Nephron (organoid): Measurements from ENCODE around the gene ROBO3.

Experiments
- H3K27ac Mint-ChIP-seq, 3 experiments: 2 replicates each; pipeline ENCODE4 v1.8.0; 2020; ENCODE audit warnings: mixed read lengths in 3 of 3, mild to moderate bottlenecking in 2 of 3, moderate library complexity in 1 of 3
- H3K27me3 Mint-ChIP-seq: 2 replicates; pipeline ENCODE4 v1.8.0; 2021; ENCODE audit warnings: low read depth, mild to moderate bottlenecking, moderate library complexity, mixed read lengths
- H3K36me3 Mint-ChIP-seq: 2 replicates; pipeline ENCODE4 v1.8.0; 2020; ENCODE audit warnings: low read depth, mixed read lengths
- H3K4me1 Mint-ChIP-seq: 2 replicates; pipeline ENCODE4 v1.8.0; 2020; ENCODE audit warnings: mixed read lengths
- H3K4me3 Mint-ChIP-seq, 3 experiments: 2 replicates each; pipeline ENCODE4 v1.8.0; 2020; ENCODE audit warnings: mild to moderate bottlenecking in 3 of 3, mixed read lengths in 3 of 3, moderate library complexity in 2 of 3
- H3K9me3 Mint-ChIP-seq: 2 replicates; pipeline ENCODE4 v1.8.0; 2020; ENCODE audit warnings: mixed read lengths
- TF ChIP-seq, protein P1 (sequence below), 3 experiments: fragments of 200-600 bp; sonication (generic); IDR thresholded peaks; one replicate each; pipeline ENCODE4 v1.5.0; 2021; ENCODE audit warnings: antibody characterized with exemption in 3 of 3; ENCODE audit not compliant: unreplicated experiment in 3 of 3

Gene ROBO3

DNA sequence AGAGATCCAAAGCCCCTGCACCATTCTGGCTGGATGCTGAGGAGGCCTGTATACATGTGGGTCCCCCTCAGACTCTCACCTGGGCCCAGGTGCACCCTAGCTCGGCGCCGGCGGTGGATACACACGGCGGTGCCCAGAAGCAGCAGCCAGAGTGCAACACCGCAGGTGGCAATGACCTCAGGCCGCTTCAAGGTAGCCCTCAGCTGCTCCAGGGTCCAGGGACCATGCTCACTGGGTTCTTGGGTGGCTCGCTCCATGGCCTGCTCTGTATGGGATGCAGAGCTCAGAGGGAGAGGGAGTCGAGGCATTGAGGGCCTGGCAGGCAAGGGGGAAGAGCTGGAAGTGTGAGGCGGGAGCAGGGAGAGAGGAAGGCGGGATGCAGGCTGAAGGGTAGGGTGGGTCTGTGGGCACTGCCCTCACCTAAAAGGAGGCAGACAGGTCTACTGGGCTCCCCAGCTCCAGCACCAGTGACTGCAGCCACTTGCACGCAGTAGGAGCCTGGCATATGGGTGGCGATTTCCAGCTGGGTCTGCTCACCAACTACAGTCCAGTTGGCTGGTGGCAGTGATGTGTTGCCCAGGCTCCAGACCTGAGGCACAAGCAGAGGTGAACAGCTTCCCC lies 28.7 kb downstream of the ROBO3 start:
- TF ChIP-seq, protein P1, sequence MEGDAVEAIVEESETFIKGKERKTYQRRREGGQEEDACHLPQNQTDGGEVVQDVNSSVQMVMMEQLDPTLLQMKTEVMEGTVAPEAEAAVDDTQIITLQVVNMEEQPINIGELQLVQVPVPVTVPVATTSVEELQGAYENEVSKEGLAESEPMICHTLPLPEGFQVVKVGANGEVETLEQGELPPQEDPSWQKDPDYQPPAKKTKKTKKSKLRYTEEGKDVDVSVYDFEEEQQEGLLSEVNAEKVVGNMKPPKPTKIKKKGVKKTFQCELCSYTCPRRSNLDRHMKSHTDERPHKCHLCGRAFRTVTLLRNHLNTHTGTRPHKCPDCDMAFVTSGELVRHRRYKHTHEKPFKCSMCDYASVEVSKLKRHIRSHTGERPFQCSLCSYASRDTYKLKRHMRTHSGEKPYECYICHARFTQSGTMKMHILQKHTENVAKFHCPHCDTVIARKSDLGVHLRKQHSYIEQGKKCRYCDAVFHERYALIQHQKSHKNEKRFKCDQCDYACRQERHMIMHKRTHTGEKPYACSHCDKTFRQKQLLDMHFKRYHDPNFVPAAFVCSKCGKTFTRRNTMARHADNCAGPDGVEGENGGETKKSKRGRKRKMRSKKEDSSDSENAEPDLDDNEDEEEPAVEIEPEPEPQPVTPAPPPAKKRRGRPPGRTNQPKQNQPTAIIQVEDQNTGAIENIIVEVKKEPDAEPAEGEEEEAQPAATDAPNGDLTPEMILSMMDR (IDR thresholded peaks at IDR 0.05; ENCODE audit: unreplicated experiment in 3 of 3) = no peak
- Mint-ChIP-seq H3K27me3 (peaks cover 13% of the 10 kb centered on the region), H3K9me3 (no peaks in the 10 kb centered on the region), H3K27ac (peak overlapping the region in 2 of 3 experiments; percentile 64 to 75), H3K4me1 (peaks cover 74% of the 10 kb centered on the region), H3K36me3 (no peaks in the 10 kb centered on the region), H3K4me3 (no peak overlapping the region)

DNA sequence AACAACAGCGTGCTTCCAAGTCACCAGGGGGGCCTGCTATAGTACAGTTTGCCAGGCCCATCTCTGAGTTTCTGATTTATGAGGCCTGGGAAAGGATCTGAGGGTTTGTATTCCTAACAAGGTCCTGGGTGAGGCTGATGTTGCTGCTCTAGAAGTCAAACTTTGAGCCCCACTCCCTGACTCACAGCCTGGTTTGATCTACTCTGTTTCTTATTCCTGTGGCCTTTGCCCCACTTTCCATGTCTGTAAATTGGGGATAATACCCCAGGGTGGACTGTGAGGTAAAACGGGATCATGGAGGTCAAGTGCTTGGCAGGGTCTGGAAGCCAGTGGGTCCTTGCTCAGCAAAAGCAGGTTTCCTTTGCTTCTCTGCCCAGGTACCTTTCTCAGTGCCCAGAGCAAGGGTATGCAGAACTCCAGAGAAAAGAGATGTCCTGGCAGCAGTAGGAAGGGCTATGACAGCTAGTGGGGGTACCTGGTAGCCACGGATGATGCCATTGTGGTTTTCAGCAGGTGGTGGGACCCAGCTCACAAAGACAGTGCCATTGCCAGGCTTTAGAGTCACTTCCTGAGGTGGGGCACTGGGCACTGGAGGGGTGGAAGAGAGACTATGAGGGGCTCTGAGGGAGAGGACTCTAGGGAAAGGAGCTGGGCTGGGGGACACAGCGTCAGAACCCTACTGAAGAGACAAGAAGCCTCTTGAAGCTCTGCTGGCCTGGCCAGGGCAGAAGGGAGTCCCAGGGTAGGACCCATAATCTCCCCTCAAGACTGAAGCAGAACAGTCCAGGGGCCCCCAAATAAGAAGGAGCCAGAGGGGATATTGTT lies 29.6 kb downstream of the ROBO3 start:
- Mint-ChIP-seq H3K36me3 (no peaks in the 10 kb centered on the region), H3K27ac (peak overlapping the region in 2 of 3 experiments; percentile 64 to 75), H3K4me3 (no peak overlapping the region), H3K9me3 (no peaks in the 10 kb centered on the region), H3K4me1 (peaks cover 75% of the 10 kb centered on the region), H3K27me3 (peaks cover 19% of the 10 kb centered on the region)
- TF ChIP-seq, protein P1 (IDR thresholded peaks at IDR 0.05; ENCODE audit: unreplicated experiment in 3 of 3) = no peak

DNA sequence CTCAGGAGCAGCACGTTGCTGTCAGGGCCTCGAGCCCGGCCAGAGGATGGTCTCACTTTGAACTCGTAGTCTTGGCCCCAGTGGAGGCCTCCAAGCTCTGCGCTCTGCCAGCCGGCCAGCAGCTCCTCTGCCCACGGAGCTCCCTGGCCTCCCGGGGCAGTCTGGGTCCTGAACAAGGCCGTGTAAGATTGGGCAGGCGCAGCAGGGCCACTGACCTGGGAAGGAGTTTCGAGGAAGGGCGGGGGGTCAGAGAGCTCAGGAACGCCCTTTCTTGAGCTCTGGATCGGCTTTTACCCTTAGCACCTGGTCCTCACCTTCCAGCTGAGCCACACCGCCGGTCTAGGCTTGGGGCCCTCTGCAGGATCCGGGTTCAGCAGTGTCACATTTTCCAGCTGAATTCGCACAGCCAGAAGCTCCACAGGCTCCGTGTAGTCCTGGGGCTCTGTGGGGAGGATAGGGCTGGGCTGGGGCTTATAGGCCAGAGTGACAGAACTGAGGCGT lies 30.3 kb downstream of the ROBO3 start:
- no peak overlapping the region for H3K27ac Mint-ChIP-seq
- peaks cover 69% of the 10 kb centered on the region for H3K4me1 Mint-ChIP-seq
- no peak overlapping the region for H3K4me3 Mint-ChIP-seq
- H3K27me3 Mint-ChIP-seq = peaks cover 19% of the 10 kb centered on the region
- H3K36me3 Mint-ChIP-seq = no peaks in the 10 kb centered on the region
- TF ChIP-seq, protein P1 (IDR thresholded peaks at IDR 0.05; ENCODE audit: unreplicated experiment in 3 of 3) = no peak
- no peaks in the 10 kb centered on the region for H3K9me3 Mint-ChIP-seq

DNA sequence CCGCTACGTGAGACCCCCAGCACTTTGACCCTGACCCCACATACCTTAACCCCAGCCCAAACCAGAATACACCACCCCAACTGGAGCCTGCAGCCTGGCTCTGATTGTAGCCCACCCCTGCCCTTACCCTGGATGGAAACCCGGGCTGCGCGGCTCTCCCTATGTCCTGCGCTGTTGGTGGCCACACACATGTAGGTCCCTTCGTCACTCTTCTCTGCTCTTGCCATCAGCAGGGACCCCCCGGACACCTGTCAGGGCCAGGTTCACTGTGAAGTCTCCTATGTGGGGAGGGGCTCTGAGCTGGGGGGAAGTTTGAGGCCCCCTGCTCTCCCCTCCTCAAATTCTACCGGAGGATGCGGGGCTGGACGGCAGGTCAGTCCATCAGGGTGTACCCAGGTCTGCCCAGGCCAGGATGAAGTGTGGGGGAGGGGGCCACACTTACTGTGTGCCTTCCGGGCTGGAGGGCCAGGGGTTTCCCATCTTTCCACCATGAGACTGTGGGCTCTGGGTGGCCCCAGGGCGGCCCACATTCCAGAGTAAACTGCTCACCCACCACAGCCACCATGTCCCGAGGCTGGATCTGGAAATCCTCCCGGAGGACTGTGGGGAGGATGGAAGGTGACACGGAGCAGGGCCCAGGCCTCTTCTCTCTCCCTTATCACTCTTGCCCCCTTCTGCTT lies 31.0 kb downstream of the ROBO3 start:
- peaks cover 19% of the 10 kb centered on the region for H3K27me3 Mint-ChIP-seq
- peak overlapping the region in 1 of 3 experiments; percentile 98 for H3K27ac Mint-ChIP-seq
- peaks cover 67% of the 10 kb centered on the region for H3K4me1 Mint-ChIP-seq
- H3K36me3 Mint-ChIP-seq = no peaks in the 10 kb centered on the region
- H3K4me3 Mint-ChIP-seq = no peak overlapping the region
- TF ChIP-seq, protein P1 (IDR thresholded peaks at IDR 0.05; ENCODE audit: unreplicated experiment in 3 of 3) = no peak
- H3K9me3 Mint-ChIP-seq = no peaks in the 10 kb centered on the region

DNA sequence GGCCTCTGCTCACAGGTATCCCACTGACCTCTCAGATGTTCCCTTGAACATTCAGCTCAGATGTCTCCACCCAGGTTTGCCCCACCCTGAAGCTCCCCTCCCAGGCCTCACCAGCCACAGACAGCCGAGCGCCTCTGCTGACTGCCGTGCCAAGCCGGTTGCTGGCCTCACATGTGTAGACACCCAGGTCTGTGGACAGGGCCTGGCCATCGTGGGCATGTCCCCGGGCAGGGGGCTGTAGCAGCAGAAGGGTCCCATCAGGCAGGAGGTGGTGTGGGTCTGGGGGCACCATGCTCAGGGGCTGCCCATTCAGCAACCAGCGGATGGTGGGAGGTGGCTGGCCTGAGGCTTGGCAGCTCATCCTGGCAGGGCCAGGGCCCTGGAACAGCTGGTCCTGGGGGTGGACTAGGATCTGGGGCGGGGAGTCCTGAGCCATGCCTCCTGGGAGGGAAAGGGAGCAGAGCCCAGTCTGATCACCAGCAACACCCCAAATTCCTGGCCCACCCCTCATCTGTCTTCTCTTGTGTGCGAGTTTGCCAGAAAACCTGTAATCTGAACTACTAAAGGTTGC lies 31.7 kb downstream of the ROBO3 start:
- Mint-ChIP-seq H3K4me3 (peak overlapping the region in 1 of 3 experiments; percentile 42), H3K36me3 (no peaks in the 10 kb centered on the region)
- TF ChIP-seq, protein P1 (IDR thresholded peaks at IDR 0.05; ENCODE audit: unreplicated experiment in 3 of 3) = no peak

More for the DNA sequence above, 31.7 kb downstream of the ROBO3 start:
- Mint-ChIP-seq H3K27ac (peak overlapping the region in 2 of 3 experiments; percentile 97 to 98), H3K27me3 (peaks cover 19% of the 10 kb centered on the region), H3K4me1 (peaks cover 60% of the 10 kb centered on the region), H3K9me3 (no peaks in the 10 kb centered on the region)
